Measurements from ENCODE around the gene EID3.

The EID3 gene

GRCh38 chr12:104306943-104307654 lies 3.6 kb downstream of the EID3 start:
- no peak for DNase-seq (ENCODE audit: low spot score)
- no peak for TF ChIP-seq CTCF (conservative IDR thresholded peaks at IDR 0.05; ENCODE audit: low read depth)
- ChIA-PET POLR2A (ENCODE audit: low non-redundant PET) (no interaction called here), CTCF (no interaction called here)
- no peak overlapping the region for H3K27ac ChIP-seq

- no peak for TF ChIP-seq CTCF (conservative IDR thresholded peaks at IDR 0.05; ENCODE audit: low read depth)
- no peak for DNase-seq (ENCODE audit: low spot score)
- ChIA-PET CTCF (no interaction called here), POLR2A (ENCODE audit: low non-redundant PET) (no interaction called here)
- H3K27ac ChIP-seq, result no peak overlapping the region
These were observed 4.1 kb downstream of the EID3 start for GRCh38 chr12:104307655-104308000.

- CTCF ChIA-PET, result no interaction called here
- TF ChIP-seq CTCF (conservative IDR thresholded peaks at IDR 0.05; ENCODE audit: low read depth), result no peak
- H3K27ac ChIP-seq, result no peak overlapping the region
- DNase-seq (ENCODE audit: low spot score), result no peak
- POLR2A ChIA-PET (ENCODE audit: low non-redundant PET), result no interaction called here
These were observed 6.0 kb downstream of the EID3 start for GRCh38 chr12:104309446-104309993.

- ChIA-PET POLR2A (ENCODE audit: low non-redundant PET) (no interaction called here), CTCF (interaction anchor here (0.6 to 0.7 kb wide), 2 partner anchors 100 to 562 kb away, joined by 3 to 4 read pairs; no protein-coding TSS in a partner anchor)
- TF ChIP-seq CTCF (conservative IDR thresholded peaks at IDR 0.05; ENCODE audit: low read depth), result no peak
- DNase-seq (ENCODE audit: low spot score), result no peak
- H3K27ac ChIP-seq, result no peak overlapping the region
These were observed 7.5 kb downstream of the EID3 start for GRCh38 chr12:104310751-104311633.

GRCh38 chr12:104312202-104312601 lies 8.7 kb downstream of the EID3 start:
- CTCF ChIA-PET, result interaction anchor here (0.6 to 0.9 kb wide), 2 partner anchors 8 to 203 kb away, joined by 3 to 5 read pairs; no protein-coding TSS in a partner anchor
- no peak overlapping the region for H3K27ac ChIP-seq
- POLR2A ChIA-PET (ENCODE audit: low non-redundant PET), result no interaction called here
- no peak for DNase-seq (ENCODE audit: low spot score)
- TF ChIP-seq CTCF (conservative IDR thresholded peaks at IDR 0.05; ENCODE audit: low read depth), result no peak

GRCh38 chr12:104312654-104313053 lies 9.1 kb downstream of the EID3 start:
- no peak overlapping the region for H3K27ac ChIP-seq
- TF ChIP-seq CTCF (conservative IDR thresholded peaks at IDR 0.05; ENCODE audit: low read depth), result no peak
- DNase-seq (ENCODE audit: low spot score), result no peak
- ChIA-PET POLR2A (ENCODE audit: low non-redundant PET) (no interaction called here), CTCF (interaction anchor here (0.6 to 0.9 kb wide), 2 partner anchors 8 to 204 kb away, joined by 3 to 5 read pairs; no protein-coding TSS in a partner anchor)

Data from RWPE1 (cell line).